ENCODE data around the gene NSUN7. TPM values are rescaled to one million over a fixed set of nuclear protein-coding genes. Genes with fewer than 3 reads are reported as not detected.

NSUN7 gene
- total RNA-seq, 1 donor from 2014 or later: 1.6 TPM

GRCh38 chr4:40788331-40788730, 38.6 kb downstream of the NSUN7 start:
- no peak for TF ChIP-seq CTCF (IDR thresholded peaks at IDR 0.05)
- H3K27ac Mint-ChIP-seq (ENCODE audit: unreplicated experiment): no peak overlapping the region
- no peaks in the 10 kb centered on the region for H3K36me3 Mint-ChIP-seq (ENCODE audit: unreplicated experiment)
- peaks cover 5% of the 10 kb centered on the region for H3K9me3 Mint-ChIP-seq (ENCODE audit: unreplicated experiment)
- H3K4me1 Mint-ChIP-seq (ENCODE audit: unreplicated experiment): peaks cover 1% of the 10 kb centered on the region
- H3K4me3 Mint-ChIP-seq (ENCODE audit: unreplicated experiment): no peak overlapping the region
- peaks cover 10% of the 10 kb centered on the region for H3K27me3 Mint-ChIP-seq (ENCODE audit: unreplicated experiment)
- DNase-seq (ENCODE audit: extremely low spot score, unreplicated experiment): no peak

- H3K36me3 Mint-ChIP-seq (ENCODE audit: unreplicated experiment): no peaks in the 10 kb centered on the region
- H3K4me1 Mint-ChIP-seq (ENCODE audit: unreplicated experiment): peaks cover 1% of the 10 kb centered on the region
- no peak overlapping the region for H3K4me3 Mint-ChIP-seq (ENCODE audit: unreplicated experiment)
- H3K9me3 Mint-ChIP-seq (ENCODE audit: unreplicated experiment): peaks cover 5% of the 10 kb centered on the region
- no peak for DNase-seq (ENCODE audit: extremely low spot score, unreplicated experiment)
- no peak for TF ChIP-seq CTCF (IDR thresholded peaks at IDR 0.05)
- H3K27ac Mint-ChIP-seq (ENCODE audit: unreplicated experiment): no peak overlapping the region
- H3K27me3 Mint-ChIP-seq (ENCODE audit: unreplicated experiment): peaks cover 10% of the 10 kb centered on the region
These were observed 39.3 kb downstream of the NSUN7 start for GRCh38 chr4:40789031-40789430.

DNA sequence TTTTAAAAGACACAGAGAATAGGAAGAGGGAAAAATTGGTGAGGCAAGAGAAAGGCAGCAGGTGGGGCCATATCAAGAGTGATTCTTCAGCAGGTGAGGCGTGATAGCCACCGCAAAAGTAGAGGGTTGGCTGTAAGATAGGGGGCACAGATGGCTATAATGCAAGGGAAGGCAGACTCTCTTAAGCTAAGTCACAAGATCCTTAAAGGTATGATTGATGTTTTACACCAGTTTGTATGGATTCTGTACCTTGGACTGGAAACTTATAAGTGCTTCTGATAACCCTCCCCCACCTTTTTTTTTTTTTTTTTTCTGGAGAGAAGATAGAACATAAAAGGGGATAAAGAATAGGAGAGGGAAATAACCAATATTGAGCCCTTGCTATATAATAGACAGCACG, 40.0 kb downstream of the NSUN7 start:
- no peak for DNase-seq (ENCODE audit: extremely low spot score, unreplicated experiment)
- Mint-ChIP-seq H3K4me3 (ENCODE audit: unreplicated experiment) (no peak overlapping the region), H3K27me3 (ENCODE audit: unreplicated experiment) (peaks cover 10% of the 10 kb centered on the region), H3K4me1 (ENCODE audit: unreplicated experiment) (peaks cover 1% of the 10 kb centered on the region), H3K36me3 (ENCODE audit: unreplicated experiment) (no peaks in the 10 kb centered on the region), H3K27ac (ENCODE audit: unreplicated experiment) (no peak overlapping the region), H3K9me3 (ENCODE audit: unreplicated experiment) (no peaks in the 10 kb centered on the region)
- TF ChIP-seq CTCF (IDR thresholded peaks at IDR 0.05): no peak

GRCh38 chr4:40800064-40800463, 50.3 kb downstream of the NSUN7 start:
- Mint-ChIP-seq H3K36me3 (ENCODE audit: unreplicated experiment) (no peaks in the 10 kb centered on the region), H3K4me1 (ENCODE audit: unreplicated experiment) (no peaks in the 10 kb centered on the region), H3K4me3 (ENCODE audit: unreplicated experiment) (no peak overlapping the region), H3K9me3 (ENCODE audit: unreplicated experiment) (no peaks in the 10 kb centered on the region), H3K27me3 (ENCODE audit: unreplicated experiment) (no peaks in the 10 kb centered on the region), H3K27ac (ENCODE audit: unreplicated experiment) (no peak overlapping the region)
- DNase-seq (ENCODE audit: extremely low spot score, unreplicated experiment): no peak
- no peak for TF ChIP-seq CTCF (IDR thresholded peaks at IDR 0.05)

GRCh38 chr4:40804598-40804997, 54.8 kb downstream of the NSUN7 start:
- Mint-ChIP-seq H3K9me3 (ENCODE audit: unreplicated experiment) (no peaks in the 10 kb centered on the region), H3K27ac (ENCODE audit: unreplicated experiment) (no peak overlapping the region), H3K4me1 (ENCODE audit: unreplicated experiment) (no peaks in the 10 kb centered on the region), H3K4me3 (ENCODE audit: unreplicated experiment) (no peak overlapping the region), H3K27me3 (ENCODE audit: unreplicated experiment) (no peaks in the 10 kb centered on the region), H3K36me3 (ENCODE audit: unreplicated experiment) (peaks cover 2% of the 10 kb centered on the region)
- DNase-seq (ENCODE audit: extremely low spot score, unreplicated experiment): no peak
- no peak for TF ChIP-seq CTCF (IDR thresholded peaks at IDR 0.05)
